ENCODE results near the gene EIF4EBP2.

The EIF4EBP2 gene, protein sequence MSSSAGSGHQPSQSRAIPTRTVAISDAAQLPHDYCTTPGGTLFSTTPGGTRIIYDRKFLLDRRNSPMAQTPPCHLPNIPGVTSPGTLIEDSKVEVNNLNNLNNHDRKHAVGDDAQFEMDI

DNA sequence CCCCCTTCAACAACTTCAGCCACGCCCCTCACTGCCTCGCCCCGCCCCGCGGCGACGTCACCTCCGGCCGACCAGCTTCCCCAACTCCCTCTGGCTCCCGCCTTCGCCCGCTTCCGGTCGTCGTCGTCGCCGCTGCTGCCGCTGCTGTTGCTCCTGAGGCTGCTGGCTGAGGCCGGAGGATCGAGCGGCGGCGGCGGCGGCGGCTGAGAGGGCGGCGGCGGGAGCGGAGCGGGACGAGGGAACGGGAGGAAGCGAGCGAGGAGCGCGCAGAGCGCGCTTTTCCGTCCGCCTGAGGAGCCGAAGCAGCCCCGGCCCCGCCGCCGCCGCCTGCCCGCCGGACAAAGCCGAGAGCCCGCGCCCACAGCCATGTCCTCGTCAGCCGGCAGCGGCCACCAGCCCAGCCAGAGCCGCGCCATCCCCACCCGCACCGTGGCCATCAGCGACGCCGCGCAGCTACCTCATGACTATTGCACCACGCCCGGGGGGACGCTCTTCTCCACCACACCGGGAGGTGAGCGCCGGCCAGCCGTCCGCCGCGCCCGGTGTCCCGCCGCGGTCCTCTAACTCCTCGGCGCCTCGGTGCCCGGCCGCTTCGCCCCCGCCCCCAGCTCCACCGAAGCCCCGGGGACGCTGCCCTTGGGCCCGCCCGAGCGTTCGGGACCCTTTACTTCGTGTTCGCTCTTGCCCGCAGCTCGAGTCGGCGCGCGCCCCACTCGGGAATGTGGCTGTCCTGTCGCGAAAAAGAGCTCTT, at the start of gene EIF4EBP2:
TSS of gene EIF4EBP2 (plus strand) at position 110 of the 751 bp plus-strand sequence. CDS start at position 367, 257 bp downstream.
- Histone ChIP-seq H3K27ac (peak within 1 kb of the TSS; percentile 89 to 99 (median 96)), H3K4me3 (peak within 1 kb of the TSS; percentile 86 to 100 (median 94))

DNA sequence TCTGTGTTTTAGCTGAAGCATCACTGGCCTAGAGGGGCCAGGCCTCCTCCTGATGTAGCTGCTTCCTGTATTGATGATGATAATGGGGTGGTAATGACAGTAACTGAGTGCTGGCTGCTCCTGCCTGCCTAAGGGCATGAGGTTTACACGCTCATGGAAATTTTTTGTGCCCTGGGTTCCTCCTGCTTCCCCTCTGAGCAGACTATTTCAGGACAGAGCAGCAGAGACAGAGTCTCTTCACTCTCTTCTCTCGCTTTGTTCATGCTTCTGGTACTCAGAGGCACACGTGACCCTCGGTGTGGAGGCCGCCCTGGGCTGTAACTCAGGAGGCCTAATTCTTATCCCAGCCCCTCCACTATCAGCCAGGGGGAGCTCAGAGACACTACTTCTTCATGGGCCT, 49.4 kb upstream of the EIF4EBP2 start:
- peak overlapping the region in 7 of 21 experiments; percentile 0 to 58 (median 37) for H3K27ac ChIP-seq
- no peak overlapping the region for H3K4me3 ChIP-seq

DNA sequence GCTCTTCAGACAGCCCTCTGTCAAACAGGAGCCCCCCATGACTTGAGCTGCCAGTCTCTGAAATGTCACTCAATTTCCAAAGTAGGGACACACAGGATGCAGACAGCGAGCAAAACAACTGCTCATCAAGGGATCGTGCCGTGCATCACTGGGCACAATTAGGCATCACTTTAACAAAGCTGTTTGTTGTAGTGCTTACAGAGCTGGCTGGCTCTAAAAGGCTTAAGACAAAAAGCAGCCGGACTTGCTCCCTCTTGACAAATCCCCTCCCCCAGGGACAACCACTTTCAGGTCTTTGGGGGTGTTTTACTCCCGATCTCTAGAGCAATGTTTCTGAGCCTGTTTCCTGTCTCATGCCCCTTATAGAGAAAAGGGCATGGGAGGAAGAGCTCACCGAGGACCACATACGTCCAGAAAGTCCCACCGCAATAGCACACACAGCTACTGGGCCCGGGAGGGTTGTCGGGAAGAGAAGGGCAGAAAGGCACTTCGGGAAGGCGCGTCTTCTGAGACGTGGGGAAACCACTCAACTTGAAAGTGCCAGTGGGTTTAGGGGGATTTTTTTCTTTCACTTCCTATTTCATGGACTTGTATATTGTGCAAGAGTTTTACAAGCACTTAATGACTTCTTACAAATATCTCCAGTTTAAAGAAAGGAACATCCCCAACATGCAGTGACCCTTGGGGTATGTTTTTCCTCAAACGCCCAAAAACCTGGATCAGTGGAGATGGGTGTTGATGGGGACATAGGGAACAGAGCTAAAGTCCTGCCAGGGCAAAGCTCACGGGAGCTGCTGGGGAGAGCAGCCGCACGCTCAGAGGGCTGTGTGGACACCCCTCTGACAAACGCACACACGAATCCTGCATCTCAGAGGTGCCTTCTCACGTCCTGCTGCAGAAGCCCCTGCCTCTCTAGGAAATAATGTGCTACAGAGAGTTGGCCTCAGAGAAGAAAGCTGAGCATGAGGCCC, 48.6 kb upstream of the EIF4EBP2 start:
- peak overlapping the region in 7 of 21 experiments; percentile 23 to 58 (median 37) for H3K27ac ChIP-seq
- H3K4me3 ChIP-seq, result no peak overlapping the region

DNA sequence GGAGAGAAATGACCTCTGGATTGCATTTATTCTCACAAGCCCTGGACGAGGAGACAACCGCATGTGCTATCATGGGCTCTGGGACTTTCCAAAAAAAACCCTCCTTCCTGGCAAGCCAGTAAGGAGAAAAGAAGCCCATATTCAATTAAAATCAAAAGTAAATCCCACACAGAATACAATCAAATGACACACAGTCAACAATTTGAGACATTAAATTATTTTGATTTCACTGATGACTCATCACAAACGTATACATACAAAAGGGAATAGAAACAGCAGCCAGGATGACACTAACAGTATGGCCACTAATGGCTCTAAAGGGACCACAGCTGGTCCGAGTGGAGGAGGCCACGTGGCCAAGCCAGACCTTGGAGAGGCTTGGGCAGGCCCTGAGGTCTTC, 46.4 kb upstream of the EIF4EBP2 start:
- Histone ChIP-seq H3K27ac (peak overlapping the region in 4 of 21 experiments; percentile 6 to 29 (median 21)), H3K4me3 (no peak overlapping the region)

DNA sequence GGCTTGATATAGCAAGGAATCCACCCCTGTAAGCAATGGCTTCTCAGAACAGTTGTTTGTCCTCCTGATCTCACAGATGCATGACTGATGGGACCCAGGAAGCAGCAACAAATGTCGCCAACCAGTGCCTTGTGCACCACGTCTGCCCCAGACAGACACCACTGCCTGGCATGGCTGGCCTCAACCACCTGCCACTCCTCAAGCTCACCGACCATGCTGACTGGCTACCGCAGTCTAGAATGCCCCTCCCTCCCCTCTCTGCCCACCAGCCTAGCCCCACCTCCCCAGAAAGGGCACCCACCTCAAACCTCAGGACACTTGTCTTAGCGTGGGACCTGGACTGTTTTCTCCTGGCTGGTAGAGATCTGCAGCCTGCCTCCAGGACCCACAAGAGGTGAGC, 45.5 kb upstream of the EIF4EBP2 start:
- H3K4me3 ChIP-seq, result no peak overlapping the region
- H3K27ac ChIP-seq, result peak overlapping the region in 2 of 21 experiments; percentile 6 to 29

DNA sequence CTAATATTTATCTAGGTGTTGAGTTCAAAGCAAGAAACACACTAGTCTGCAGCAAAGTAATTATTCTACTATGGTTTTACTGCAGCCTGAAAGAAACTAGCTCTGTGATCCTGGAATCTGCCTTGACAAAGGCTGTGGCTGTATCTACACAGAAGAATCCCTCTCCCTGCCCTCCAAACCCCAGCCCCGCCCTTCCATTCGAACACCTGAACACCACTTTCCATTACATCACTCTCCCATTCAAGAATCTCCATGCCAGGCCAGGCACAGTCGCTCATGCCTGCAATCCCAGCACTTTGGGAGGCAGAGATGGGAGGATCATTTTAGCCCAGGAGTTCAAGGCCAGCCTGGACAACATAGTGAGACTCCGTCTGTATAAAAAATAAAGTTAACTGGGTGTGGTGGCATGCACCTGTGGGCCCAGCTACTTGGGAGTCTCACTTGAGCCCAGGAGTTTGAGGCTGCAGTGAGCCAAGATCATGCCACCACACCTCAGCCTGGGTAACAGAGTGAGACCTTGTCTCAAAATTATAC, 44.9 kb upstream of the EIF4EBP2 start:
- H3K27ac ChIP-seq, result peak overlapping the region in 1 of 21 experiments; percentile 29

DNA sequence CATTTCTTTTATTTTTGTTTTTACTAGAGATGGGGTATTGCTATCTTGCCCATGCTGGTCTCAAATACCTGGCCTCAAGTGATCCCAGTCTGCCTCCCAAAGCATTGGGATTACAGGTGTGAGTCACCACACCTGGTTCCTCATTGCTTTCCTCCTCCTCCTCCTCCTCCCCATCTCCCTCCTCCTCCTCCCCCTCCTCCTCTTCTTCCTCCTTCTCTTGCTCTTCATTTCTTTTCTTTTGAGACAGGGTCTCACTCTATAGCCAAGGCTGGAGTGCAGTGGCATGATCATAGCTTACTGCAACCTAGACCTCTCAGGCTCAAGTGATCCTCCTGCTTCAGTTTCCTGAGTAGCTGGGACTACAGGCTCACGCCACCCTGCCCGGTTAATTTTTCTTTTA, 43.7 kb upstream of the EIF4EBP2 start:
- no peak overlapping the region for H3K27ac ChIP-seq
- no peak overlapping the region for H3K4me3 ChIP-seq

More for the DNA sequence above, 44.9 kb upstream of the EIF4EBP2 start:
- no peak overlapping the region for H3K4me3 ChIP-seq

DNA sequence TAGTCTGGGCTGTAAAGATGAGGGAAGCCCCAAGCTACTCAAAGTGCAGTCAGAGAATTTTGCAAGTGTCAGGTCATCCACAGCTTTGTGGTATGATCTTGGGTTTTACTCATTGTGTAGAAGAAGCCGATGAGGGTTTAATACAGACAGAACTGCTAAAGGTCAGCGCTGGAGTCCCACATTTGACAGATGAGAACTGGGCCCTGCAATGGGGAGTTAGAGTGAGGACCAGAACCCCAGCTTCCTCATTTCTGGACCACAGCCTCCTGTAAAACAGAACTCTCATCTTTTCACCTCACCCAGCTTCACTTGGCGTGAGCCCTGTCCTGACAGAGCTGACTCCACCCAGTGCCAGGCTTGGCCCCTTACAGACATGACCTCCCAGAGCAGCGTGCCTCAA, 41.6 kb upstream of the EIF4EBP2 start:
- Histone ChIP-seq H3K27ac (peak overlapping the region in 1 of 21 experiments; percentile 5), H3K4me3 (no peak overlapping the region)

DNA sequence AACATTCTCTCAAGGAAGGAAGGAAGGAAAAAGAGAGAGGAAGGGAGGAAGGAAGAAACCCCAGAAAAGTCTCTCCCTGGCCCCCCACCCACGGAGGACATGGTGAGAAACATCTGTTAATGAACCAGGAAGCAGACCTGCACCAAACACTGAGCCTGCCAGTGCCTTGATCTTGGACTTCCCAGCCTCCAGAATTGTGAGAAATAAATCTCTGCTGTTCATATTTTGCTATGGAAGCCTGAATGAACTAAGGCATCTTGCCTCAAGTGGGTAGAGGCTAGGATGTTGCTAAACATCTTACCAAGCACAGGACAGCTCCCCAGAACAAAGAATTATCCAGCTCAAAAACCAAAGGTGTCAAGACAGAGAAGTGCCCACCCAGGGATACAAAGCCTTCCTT, 40.7 kb upstream of the EIF4EBP2 start:
- H3K4me3 ChIP-seq, result no peak overlapping the region
- H3K27ac ChIP-seq, result peak overlapping the region in 14 of 21 experiments; percentile 4 to 83 (median 71)

DNA sequence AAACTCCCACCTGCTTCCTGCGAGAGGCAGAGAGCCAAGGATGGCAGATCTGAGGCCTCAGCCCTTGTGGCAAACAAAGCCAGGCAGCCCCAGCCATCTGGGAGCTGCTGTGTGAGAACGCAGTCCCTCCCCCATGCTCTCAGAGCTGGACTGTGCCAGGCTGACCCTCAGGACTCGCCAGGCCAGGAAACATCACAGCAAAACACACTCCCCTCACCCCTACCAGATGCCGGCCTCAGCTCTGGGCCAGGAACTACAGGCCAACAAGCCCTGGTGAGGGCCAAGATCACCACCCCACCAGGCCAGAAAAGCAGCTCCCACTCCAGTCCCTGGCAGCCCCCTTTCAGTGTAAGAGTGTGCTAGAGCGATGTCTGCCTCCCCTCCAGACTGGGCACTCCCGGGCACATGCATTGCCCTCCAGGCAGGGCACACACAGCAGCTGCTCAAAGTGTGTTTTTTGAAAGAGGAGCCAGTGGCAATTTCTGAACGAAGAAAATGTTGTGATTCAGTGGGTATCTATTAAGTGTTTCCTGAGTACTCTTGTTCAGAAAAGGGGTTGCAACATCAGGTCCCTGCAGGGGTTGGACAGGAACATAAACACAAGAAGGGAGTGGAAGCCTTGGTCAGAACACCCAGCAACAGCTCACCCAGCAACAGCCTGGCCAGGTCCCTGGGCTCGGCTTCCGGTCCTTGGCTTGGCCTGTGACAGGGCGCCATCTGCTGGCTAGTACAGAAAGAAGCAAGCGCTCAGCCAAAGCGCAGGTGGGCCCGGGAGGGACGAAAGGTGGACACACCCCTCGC, 39.8 kb upstream of the EIF4EBP2 start:
- Histone ChIP-seq H3K27ac (peak overlapping the region in 19 of 21 experiments; percentile 4 to 83 (median 68)), H3K4me3 (no peak overlapping the region)

DNA sequence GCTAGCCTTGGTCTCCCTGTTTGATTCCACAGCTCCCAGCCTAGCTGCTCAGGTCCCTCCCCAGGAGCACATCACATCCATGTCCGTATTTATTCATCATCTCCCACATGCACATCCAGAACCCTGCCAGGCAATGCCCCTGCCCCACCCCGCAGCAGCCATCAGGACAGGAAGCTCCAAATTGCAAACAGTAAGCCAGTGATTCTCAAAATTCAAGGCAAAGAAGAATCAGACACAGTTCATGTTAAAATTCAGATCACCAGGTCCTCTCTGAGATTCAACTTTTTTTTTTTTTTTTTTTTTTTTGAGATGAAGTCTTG, 39.2 kb upstream of the EIF4EBP2 start:
- no peak overlapping the region for H3K4me3 ChIP-seq

DNA sequence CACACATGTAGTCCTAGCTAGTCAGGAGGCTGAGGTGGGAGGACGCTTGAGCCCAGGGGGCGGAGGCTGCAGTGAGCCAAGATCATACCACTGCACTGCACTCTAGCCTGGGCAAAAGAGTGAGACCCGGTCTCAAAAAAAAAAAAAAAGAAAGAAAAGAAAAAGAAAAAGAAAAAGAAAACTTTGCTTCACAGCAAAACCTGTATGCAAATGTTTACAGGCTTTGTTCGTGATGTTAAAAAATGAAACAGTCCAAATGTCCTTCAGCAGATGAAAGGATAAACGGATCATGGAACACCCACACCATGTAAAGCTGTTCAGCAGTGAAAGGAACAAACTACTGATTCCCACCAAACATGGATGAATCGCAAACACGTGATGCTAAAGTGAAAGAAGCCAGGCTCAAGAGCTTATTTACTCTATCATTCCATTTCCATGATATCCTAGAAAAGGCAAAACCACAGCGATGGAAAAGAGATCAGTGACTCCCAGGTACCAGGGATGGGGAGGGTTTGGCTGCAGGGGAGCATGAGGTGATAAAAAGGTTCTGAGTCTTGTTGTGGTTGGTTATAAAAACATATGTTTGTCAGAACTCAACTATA, 36.6 kb upstream of the EIF4EBP2 start:
- no peak overlapping the region for H3K27ac ChIP-seq
- no peak overlapping the region for H3K4me3 ChIP-seq

More for the DNA sequence above, 39.2 kb upstream of the EIF4EBP2 start:
- H3K27ac ChIP-seq, result no peak overlapping the region

DNA sequence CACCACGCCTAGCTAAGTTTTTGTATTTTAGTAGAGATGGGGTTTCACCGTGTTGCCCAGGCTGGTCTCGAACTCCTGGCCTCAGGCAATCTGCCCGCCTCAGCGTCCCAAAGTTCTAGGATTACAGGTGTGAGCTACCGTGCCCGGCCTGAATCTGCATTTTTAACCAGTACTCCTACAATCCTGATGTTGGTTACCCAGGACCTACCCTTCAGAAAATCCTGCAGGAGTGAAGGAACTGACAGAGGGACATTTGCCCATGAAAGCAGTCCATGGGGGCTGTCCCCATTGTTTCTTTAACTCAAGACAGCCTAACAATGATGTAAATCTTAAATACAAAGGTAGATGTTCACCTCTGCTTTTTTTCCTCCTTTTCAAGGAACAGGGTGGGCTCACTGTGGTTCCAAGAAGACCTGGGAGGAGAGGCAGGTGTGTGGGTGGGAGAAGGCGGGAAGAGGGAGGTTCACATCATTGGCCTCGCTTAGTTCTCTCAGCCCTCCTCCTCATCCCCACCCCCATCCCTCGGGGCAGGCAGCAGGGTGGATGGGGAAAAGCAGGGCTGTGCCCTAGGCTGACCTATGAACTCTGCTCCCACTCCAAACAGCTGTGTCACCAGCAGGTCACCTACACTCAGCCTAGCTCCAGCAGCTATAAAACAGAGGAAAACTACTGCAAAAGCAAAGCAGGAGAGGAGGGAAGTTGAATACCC, 35.0 kb upstream of the EIF4EBP2 start:
- no peak overlapping the region for H3K4me3 ChIP-seq
- H3K27ac ChIP-seq, result no peak overlapping the region

DNA sequence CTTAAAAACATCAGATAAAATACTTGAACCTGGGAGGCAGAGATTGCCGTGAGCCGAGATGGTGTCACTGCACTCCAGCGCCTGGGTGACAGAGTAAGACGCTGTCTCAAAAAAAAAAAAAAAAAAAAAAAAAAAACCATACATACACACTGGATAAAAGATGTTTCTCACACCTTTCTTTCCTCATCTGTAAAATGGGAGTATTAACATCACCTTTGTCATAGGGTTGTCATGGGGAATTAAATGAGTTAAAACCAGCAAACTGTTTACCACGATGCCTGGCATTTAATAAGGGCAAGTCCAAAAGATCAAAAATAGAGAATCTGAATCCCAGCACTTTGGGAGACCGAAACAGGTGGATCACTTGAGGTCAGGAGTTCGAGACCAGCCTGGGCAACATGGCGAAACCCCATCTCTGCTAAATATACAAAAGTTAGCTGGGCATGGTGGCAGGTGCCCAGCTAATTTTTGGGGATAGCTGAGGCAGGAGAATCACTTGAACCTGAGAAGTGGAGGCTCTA, 34.4 kb upstream of the EIF4EBP2 start:
- no peak overlapping the region for H3K27ac ChIP-seq

DNA sequence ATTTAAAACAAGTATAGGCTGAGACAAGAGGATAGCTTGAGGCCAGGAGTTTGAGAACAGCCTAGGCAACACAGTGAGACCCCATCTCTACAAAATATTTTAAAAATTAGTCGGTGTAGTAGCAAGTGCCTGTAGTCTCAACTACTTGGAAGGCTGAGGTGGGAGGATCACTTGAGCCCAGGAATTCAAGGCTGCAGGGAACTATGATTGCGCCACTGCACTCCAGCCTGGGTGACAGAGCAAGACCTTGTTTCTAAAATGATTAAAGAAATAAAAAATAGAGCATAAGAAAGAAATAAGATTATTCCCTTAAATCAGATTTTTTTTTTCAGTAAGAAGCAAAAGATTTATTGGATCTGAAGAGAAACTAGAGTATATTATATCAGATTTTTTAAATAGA, 33.2 kb upstream of the EIF4EBP2 start:
- no peak overlapping the region for H3K4me3 ChIP-seq
- H3K27ac ChIP-seq, result no peak overlapping the region

More for the DNA sequence above, 34.4 kb upstream of the EIF4EBP2 start:
- H3K4me3 ChIP-seq, result no peak overlapping the region

DNA sequence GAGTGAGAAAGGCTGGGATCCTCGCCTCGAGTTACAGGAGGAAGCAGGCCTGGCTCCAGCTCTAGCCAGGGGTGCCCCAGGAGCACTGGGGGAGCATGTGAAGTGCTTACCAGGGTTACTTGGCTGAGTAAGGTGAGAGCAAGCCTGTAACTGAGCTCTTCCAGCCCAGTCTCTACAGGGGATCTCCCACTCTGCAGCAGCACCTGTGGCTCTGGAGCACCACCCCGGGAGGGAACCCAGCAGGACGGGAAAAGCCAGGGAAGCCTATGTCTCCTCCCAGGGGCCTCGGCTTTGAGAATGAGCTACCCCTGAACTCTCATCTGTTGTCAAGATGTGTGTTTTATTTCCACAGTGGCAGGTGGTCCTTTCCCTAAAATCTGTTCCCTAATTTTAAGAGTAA, 32.1 kb upstream of the EIF4EBP2 start:
- no peak overlapping the region for H3K27ac ChIP-seq
- no peak overlapping the region for H3K4me3 ChIP-seq

DNA sequence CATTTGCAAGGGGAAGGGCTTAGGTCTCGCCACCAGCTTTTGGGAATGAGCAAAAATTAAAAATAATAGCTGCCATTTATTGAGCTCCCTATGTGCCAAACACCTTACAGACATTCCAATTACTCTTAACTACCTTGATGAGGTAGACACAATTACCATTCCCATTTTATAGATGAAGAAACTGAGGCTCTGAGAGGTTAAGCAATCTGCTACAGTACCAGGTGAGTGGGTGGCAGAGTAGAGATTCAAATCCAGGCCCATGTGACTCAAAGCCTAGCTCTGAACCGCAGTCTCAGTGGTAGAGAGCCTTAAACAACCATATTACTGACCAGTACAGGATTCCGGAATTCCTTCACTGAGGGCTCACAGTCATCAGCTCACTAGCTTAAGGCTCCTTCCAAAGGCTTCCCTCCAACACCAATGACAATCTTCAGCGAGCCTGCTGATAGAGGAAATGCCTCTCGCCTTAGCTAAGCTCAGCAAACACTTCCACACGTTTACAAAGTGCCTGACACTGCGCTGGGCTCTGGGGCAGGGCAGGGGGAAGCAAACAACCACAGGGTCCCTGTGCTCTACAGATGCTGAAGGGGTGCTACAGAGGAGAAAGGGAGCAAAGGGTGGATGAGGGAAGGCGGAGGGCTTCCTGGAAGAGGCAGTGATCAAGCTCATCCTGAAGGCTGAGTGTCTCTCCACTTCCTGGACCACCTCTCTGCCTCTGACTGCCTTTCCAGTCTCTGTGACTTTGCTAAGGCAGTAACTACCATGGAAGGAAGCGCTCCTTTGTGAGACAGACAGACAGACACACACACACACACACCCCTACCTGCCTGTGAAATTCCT, 28.9 kb upstream of the EIF4EBP2 start:
- Histone ChIP-seq H3K4me3 (no peak overlapping the region), H3K27ac (no peak overlapping the region)
